GM19395 (cell line): ENCODE results near the gene MALAT1.
"Not testable (repeated sequence)": the region's sequence is repeated elsewhere in the genome, so short reads cannot be mapped to it uniquely, and the experiment has no call there.

Experiments
- ATAC-seq: cut with Tn5 transposase; IDR thresholded peaks from one replicate; pipeline ENCODE4 v1.9.1; 2021; ENCODE audit warnings: mild to moderate bottlenecking, moderate library complexity; ENCODE audit not compliant: unreplicated experiment

MALAT1 gene

DNA sequence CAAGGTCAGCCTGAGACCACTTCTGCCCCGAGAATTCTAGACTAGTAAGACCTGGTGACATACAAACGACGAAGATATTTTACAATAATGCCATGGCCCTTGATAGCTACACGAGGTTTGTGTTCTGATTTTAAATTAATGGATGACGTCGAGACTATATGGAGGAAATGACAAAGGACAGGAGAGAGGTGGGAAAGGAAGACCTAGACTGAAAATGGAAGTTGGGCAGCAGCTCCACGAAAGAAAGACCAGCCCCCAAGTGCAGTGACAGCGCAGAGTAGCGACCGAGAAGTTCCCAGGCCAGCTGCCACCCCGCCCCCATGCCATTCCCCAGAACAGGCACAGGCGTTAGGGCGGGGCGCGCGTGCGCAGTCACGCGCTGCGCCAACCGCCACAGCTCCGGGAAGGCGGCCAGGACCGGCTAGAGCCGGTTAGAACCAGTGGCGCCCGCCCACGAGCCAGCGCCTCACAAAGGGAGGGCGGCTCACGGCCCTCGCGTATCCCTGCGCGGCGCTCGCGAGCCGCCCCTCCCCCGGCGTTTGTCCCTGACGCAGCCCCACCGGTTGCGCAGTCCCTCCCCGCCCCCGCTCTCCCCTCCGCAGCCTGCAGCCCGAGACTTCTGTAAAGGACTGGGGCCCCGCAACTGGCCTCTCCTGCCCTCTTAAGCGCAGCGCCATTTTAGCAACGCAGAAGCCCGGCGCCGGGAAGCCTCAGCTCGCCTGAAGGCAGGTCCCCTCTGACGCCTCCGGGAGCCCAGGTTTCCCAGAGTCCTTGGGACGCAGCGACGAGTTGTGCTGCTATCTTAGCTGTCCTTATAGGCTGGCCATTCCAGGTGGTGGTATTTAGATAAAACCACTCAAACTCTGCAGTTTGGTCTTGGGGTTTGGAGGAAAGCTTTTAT lies 1.5 kb upstream of the MALAT1 start:
- peak; percentile 52 for ATAC-seq

DNA sequence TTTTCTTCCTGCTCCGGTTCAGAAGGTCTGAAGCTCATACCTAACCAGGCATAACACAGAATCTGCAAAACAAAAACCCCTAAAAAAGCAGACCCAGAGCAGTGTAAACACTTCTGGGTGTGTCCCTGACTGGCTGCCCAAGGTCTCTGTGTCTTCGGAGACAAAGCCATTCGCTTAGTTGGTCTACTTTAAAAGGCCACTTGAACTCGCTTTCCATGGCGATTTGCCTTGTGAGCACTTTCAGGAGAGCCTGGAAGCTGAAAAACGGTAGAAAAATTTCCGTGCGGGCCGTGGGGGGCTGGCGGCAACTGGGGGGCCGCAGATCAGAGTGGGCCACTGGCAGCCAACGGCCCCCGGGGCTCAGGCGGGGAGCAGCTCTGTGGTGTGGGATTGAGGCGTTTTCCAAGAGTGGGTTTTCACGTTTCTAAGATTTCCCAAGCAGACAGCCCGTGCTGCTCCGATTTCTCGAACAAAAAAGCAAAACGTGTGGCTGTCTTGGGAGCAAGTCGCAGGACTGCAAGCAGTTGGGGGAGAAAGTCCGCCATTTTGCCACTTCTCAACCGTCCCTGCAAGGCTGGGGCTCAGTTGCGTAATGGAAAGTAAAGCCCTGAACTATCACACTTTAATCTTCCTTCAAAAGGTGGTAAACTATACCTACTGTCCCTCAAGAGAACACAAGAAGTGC lies 661 bp upstream of the MALAT1 start:
- ATAC-seq = no peak

DNA sequence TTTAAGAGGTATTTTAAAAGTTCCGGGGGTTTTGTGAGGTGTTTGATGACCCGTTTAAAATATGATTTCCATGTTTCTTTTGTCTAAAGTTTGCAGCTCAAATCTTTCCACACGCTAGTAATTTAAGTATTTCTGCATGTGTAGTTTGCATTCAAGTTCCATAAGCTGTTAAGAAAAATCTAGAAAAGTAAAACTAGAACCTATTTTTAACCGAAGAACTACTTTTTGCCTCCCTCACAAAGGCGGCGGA lies 193 bp upstream of the MALAT1 start:
- ATAC-seq = no peak

DNA sequence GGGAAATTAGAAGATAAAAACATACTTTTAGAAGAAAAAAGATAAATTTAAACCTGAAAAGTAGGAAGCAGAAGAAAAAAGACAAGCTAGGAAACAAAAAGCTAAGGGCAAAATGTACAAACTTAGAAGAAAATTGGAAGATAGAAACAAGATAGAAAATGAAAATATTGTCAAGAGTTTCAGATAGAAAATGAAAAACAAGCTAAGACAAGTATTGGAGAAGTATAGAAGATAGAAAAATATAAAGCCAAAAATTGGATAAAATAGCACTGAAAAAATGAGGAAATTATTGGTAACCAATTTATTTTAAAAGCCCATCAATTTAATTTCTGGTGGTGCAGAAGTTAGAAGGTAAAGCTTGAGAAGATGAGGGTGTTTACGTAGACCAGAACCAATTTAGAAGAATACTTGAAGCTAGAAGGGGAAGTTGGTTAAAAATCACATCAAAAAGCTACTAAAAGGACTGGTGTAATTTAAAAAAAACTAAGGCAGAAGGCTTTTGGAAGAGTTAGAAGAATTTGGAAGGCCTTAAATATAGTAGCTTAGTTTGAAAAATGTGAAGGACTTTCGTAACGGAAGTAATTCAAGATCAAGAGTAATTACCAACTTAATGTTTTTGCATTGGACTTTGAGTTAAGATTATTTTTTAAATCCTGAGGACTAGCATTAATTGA lies 1.0 kb downstream of the MALAT1 start:
- no peak for ATAC-seq

DNA sequence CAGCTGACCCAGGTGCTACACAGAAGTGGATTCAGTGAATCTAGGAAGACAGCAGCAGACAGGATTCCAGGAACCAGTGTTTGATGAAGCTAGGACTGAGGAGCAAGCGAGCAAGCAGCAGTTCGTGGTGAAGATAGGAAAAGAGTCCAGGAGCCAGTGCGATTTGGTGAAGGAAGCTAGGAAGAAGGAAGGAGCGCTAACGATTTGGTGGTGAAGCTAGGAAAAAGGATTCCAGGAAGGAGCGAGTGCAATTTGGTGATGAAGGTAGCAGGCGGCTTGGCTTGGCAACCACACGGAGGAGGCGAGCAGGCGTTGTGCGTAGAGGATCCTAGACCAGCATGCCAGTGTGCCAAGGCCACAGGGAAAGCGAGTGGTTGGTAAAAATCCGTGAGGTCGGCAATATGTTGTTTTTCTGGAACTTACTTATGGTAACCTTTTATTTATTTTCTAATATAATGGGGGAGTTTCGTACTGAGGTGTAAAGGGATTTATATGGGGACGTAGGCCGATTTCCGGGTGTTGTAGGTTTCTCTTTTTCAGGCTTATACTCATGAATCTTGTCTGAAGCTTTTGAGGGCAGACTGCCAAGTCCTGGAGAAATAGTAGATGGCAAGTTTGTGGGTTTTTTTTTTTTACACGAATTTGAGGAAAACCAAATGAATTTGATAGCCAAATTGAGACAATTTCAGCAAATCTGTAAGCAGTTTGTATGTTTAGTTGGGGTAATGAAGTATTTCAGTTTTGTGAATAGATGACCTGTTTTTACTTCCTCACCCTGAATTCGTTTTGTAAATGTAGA lies 1.7 kb downstream of the MALAT1 start:
- ATAC-seq = no peak

DNA sequence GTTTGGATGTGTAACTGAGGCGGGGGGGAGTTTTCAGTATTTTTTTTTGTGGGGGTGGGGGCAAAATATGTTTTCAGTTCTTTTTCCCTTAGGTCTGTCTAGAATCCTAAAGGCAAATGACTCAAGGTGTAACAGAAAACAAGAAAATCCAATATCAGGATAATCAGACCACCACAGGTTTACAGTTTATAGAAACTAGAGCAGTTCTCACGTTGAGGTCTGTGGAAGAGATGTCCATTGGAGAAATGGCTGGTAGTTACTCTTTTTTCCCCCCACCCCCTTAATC lies 2.3 kb downstream of the MALAT1 start:
- ATAC-seq = no peak

DNA sequence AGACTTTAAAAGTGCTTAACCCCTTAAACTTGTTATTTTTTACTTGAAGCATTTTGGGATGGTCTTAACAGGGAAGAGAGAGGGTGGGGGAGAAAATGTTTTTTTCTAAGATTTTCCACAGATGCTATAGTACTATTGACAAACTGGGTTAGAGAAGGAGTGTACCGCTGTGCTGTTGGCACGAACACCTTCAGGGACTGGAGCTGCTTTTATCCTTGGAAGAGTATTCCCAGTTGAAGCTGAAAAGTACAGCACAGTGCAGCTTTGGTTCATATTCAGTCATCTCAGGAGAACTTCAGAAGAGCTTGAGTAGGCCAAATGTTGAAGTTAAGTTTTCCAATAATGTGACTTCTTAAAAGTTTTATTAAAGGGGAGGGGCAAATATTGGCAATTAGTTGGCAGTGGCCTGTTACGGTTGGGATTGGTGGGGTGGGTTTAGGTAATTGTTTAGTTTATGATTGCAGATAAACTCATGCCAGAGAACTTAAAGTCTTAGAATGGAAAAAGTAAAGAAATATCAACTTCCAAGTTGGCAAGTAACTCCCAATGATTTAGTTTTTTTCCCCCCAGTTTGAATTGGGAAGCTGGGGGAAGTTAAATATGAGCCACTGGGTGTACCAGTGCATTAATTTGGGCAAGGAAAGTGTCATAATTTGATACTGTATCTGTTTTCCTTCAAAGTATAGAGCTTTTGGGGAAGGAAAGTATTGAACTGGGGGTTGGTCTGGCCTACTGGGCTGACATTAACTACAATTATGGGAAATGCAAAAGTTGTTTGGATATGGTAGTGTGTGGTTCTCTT lies 2.8 kb downstream of the MALAT1 start:
- ATAC-seq = no peak

DNA sequence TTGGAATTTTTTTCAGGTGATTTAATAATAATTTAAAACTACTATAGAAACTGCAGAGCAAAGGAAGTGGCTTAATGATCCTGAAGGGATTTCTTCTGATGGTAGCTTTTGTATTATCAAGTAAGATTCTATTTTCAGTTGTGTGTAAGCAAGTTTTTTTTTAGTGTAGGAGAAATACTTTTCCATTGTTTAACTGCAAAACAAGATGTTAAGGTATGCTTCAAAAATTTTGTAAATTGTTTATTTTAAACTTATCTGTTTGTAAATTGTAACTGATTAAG lies 3.4 kb downstream of the MALAT1 start:
- ATAC-seq = no peak

DNA sequence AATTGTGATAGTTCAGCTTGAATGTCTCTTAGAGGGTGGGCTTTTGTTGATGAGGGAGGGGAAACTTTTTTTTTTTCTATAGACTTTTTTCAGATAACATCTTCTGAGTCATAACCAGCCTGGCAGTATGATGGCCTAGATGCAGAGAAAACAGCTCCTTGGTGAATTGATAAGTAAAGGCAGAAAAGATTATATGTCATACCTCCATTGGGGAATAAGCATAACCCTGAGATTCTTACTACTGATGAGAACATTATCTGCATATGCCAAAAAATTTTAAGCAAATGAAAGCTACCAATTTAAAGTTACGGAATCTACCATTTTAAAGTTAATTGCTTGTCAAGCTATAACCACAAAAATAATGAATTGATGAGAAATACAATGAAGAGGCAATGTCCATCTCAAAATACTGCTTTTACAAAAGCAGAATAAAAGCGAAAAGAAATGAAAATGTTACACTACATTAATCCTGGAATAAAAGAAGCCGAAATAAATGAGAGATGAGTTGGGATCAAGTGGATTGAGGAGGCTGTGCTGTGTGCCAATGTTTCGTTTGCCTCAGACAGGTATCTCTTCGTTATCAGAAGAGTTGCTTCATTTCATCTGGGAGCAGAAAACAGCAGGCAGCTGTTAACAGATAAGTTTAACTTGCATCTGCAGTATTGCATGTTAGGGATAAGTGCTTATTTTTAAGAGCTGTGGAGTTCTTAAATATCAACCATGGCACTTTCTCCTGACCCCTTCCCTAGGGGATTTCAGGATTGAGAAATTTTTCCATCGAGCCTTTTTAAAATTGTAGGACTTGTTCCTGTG lies 3.9 kb downstream of the MALAT1 start:
- no peak for ATAC-seq

DNA sequence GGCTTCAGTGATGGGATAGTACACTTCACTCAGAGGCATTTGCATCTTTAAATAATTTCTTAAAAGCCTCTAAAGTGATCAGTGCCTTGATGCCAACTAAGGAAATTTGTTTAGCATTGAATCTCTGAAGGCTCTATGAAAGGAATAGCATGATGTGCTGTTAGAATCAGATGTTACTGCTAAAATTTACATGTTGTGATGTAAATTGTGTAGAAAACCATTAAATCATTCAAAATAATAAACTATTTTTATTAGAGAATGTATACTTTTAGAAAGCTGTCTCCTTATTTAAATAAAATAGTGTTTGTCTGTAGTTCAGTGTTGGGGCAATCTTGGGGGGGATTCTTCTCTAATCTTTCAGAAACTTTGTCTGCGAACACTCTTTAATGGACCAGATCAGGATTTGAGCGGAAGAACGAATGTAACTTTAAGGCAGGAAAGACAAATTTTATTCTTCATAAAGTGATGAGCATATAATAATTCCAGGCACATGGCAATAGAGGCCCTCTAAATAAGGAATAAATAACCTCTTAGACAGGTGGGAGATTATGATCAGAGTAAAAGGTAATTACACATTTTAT lies 4.6 kb downstream of the MALAT1 start:
- no peak for ATAC-seq

DNA sequence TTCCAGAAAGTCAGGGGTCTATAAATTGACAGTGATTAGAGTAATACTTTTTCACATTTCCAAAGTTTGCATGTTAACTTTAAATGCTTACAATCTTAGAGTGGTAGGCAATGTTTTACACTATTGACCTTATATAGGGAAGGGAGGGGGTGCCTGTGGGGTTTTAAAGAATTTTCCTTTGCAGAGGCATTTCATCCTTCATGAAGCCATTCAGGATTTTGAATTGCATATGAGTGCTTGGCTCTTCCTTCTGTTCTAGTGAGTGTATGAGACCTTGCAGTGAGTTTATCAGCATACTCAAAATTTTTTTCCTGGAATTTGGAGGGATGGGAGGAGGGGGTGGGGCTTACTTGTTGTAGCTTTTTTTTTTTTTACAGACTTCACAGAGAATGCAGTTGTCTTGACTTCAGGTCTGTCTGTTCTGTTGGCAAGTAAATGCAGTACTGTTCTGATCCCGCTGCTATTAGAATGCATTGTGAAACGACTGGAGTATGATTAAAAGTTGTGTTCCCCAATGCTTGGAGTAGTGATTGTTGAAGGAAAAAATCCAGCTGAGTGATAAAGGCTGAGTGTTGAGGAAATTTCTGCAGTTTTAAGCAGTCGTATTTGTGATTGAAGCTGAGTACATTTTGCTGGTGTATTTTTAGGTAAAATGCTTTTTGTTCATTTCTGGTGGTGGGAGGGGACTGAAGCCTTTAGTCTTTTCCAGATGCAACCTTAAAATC lies 5.3 kb downstream of the MALAT1 start:
- ATAC-seq = no peak

DNA sequence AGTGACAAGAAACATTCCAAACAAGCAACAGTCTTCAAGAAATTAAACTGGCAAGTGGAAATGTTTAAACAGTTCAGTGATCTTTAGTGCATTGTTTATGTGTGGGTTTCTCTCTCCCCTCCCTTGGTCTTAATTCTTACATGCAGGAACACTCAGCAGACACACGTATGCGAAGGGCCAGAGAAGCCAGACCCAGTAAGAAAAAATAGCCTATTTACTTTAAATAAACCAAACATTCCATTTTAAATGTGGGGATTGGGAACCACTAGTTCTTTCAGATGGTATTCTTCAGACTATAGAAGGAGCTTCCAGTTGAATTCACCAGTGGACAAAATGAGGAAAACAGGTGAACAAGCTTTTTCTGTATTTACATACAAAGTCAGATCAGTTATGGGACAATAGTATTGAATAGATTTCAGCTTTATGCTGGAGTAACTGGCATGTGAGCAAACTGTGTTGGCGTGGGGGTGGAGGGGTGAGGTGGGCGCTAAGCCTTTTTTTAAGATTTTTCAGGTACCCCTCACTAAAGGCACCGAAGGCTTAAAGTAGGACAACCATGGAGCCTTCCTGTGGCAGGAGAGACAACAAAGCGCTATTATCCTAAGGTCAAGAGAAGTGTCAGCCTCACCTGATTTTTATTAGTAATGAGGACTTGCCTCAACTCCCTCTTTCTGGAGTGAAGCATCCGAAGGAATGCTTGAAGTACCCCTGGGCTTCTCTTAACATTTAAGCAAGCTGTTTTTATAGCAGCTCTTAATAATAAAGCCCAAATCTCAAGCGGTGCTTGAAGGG lies 6.0 kb downstream of the MALAT1 start:
- no peak for ATAC-seq

DNA sequence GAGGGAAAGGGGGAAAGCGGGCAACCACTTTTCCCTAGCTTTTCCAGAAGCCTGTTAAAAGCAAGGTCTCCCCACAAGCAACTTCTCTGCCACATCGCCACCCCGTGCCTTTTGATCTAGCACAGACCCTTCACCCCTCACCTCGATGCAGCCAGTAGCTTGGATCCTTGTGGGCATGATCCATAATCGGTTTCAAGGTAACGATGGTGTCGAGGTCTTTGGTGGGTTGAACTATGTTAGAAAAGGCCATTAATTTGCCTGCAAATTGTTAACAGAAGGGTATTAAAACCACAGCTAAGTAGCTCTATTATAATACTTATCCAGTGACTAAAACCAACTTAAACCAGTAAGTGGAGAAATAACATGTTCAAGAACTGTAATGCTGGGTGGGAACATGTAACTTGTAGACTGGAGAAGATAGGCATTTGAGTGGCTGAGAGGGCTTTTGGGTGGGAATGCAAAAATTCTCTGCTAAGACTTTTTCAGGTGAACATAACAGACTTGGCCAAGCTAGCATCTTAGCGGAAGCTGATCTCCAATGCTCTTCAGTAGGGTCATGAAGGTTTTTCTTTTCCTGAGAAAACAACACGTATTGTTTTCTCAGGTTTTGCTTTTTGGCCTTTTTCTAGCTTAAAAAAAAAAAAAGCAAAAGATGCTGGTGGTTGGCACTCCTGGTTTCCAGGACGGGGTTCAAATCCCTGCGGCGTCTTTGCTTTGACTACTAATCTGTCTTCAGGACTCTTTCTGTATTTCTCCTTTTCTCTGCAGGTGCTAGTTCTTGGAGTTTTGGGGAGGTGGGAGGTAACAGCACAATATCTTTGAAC lies 6.8 kb downstream of the MALAT1 start:
- no peak for ATAC-seq

DNA sequence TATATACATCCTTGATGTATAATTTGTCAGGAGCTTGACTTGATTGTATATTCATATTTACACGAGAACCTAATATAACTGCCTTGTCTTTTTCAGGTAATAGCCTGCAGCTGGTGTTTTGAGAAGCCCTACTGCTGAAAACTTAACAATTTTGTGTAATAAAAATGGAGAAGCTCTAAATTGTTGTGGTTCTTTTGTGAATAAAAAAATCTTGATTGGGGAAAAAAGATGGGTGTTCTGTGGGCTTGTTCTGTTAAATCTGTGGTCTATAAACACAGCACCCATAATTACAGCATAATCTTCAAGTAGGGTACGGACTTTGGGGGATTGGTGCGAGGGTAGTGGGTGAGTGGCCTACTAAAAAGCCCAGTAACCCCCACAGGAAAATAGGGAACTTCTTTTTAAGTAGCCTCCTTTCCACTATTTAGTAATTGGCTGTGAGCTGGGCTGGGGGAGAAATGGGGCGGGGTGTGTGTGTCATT lies 7.5 kb downstream of the MALAT1 start:
- no peak for ATAC-seq

DNA sequence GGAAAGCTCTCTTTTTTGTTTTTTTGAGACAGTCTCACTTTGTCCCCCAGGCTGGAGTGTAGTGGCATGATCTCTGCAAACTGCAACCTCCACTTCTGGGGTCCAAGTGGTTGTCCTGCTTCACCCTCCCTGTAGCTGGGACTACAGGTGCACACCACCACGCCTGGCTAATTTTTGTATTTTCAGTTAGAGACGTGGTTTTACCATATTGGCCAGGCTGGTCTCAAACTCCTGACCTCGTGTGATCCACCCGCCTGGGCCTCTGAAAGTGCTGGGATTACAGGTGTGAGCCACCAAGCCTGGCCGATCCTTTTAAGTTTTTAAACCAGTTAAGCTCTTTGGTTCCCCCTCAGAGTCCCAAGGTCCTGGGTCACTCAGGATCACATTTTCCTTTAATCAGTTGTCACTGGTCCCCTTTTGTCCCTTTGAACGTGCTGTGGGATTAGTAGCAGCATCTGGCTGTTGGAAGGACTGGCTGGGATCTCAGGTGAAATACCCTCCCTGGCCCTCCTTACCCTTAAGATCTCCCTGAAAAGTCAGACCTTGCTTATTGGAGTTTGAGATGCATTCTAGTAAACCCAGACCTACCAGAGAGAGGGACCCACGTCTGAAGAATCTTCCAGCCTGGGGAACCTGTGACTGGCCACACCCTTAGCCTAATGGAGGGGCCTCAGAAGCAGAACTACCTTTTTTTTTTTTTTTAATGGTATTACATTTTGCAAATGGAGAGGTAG lies 8.1 kb downstream of the MALAT1 start:
- peak; percentile 44 for ATAC-seq

DNA sequence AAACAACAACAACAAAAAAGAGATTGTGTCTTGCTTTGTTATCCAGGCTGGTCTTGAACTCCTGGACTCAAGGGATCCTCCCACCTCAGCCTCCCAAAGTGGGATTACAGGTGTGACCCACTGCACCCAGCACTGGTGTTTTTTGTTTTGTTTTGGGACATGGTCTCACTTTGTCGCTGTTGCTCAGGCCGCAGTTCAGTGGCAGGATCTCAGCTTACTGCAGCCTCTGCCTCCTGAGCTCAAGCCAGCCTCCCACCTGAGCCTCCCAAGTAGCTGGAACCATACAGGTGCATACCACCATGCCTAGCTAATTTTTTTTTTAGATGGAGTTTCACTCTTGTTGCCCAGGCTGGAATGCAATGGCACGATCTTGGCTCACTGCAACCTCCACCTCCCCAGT lies 13.5 kb downstream of the MALAT1 start:
- not testable (repeated sequence) for ATAC-seq
